ENCODE data around the gene NQO2. TPM values are rescaled to one million over a fixed set of nuclear protein-coding genes. Genes with fewer than 3 reads are reported as not detected.

Gene NQO2
- total and polyA plus RNA-seq, 2 of the 13 experiments (the other 11 are each of a cell fraction or from before 2014, with no cell fraction given), result 32.2 to 56.5 TPM

GRCh38 chr6:2992330-2992979, 7.2 kb upstream of the NQO2 start (continued):
- no peak for TF ChIP-seq AFF4 (CRISPR knock-in tag; IDR thresholded peaks at IDR 0.05)

DNA sequence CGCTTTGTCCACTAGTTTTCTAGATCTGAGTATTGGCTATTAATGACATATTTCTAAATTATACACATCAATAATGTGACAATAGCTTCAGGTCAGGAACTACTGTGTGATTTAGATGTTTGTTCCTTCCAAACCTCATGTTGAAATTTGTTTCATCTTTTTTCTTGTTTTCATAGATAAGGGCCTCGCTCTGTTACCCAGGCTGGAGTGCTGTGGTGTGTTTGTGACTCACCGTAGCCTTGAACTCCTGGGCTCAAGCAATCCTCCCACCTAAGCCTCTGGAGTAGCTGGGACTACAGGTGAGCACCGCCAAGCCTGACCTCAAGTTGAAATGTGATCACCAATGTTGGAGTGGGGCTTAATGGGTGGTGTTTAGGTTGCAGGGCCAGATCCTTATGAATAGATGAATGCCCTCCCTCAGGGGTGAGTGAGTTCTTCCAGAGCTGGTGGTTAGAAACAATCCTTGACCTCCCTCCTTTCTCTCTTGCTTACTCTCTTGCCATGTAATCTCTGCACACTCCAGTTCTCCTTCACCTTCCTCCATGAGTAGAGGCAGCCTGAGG, 5.9 kb upstream of the NQO2 start:
- DNase-seq (ENCODE audit: low spot score) (peak; percentile 93), ATAC-seq (peak; percentile 31), FAIRE-seq (peak; percentile 80)
- 19% methylated on average over 4 of the region's 4 CpGs for WGBS (ENCODE audit: low lambda C conversion rate)
- Histone ChIP-seq H3K4me3 (replicated peaks in 1 of 3; ENCODE audit: insufficient read depth in 1 of 3, low read depth in 2 of 3, low read length in 3 of 3) (peak overlapping the region in 1 of 3 experiments; percentile 11; a peak in 1 of 6 replicates), H3K4me2 (ENCODE audit: low read depth, low read length) (peak overlapping the region; percentile 43), H3K4me1 (ENCODE audit: insufficient read depth, low read length) (peaks cover 53% of the 10 kb centered on the region), H4K20me1 (ENCODE audit: insufficient read depth, low read length) (no peaks in the 10 kb centered on the region), H3K27ac (ENCODE audit: extremely low read length, insufficient read depth, low read length) (peak overlapping the region; percentile 22), H3K9me3 (ENCODE audit: low read length) (no peaks in the 10 kb centered on the region), H3K79me2 (ENCODE audit: insufficient read depth, low read length) (no peaks in the 10 kb centered on the region), H2AFZ (ENCODE audit: low read length) (no peak overlapping the region), H3K27me3 (ENCODE audit: control insufficient read depth in 1 of 2, insufficient read depth in 2 of 2, low read length in 2 of 2) (no peaks in the 10 kb centered on the region; a peak in 1 of 5 replicates), H3K9ac (ENCODE audit: insufficient read depth, low read depth, low read length) (no peak overlapping the region), H3K36me3 (replicated peaks in 1 of 2; ENCODE audit: control insufficient read depth in 1 of 2, insufficient read depth in 2 of 2, low read length in 2 of 2) (no peaks in the 10 kb centered on the region)
- BruUV-seq (replicated peaks), result no TSS peak
- ChIA-PET CTCF (ENCODE audit: low intra/inter-chr PET ratio, low total read pairs) (no interaction called here), POLR2A (interaction anchor here (0.9 to 1.4 kb wide), 7 partner anchors 22 to 154 kb away, joined by 3 to 14 read pairs (median 7); partner anchors contain the start of genes SERPINB1 and SERPINB6)
- intact Hi-C loops (cut with micrococcal nuclease; ENCODE audit: unreplicated experiment), result loop anchor here (2.0 kb wide), 1 partner anchor 125 kb away; the partner anchor contains the start of gene BPHL
- in situ Hi-C loops (cut with HindIII; ENCODE audit: extremely low pct_ligation_motif_present, low pct_unique_long_range_greater_than_20kb), result loop anchor here (10.0 kb wide), 1 partner anchor 261 kb away; the partner anchor contains the start of gene PSMG4
- no peak for TF ChIP-seq SCMH1 (CRISPR knock-in tag; IDR thresholded peaks at IDR 0.05; ENCODE audit: borderline replicate concordance)
- TF ChIP-seq SIN3A (IDR thresholded peaks at IDR 0.05; ENCODE audit: borderline replicate concordance, low read depth, low read length), result no peak
- peak; percentile 60; the same call in 1 of the 2 replicates for TF ChIP-seq CBX5 (CRISPR knock-in tag; IDR thresholded peaks at IDR 0.05; ENCODE audit: borderline replicate concordance)
- TF ChIP-seq, protein P1, sequence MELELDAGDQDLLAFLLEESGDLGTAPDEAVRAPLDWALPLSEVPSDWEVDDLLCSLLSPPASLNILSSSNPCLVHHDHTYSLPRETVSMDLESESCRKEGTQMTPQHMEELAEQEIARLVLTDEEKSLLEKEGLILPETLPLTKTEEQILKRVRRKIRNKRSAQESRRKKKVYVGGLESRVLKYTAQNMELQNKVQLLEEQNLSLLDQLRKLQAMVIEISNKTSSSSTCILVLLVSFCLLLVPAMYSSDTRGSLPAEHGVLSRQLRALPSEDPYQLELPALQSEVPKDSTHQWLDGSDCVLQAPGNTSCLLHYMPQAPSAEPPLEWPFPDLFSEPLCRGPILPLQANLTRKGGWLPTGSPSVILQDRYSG (CRISPR knock-in tag; IDR thresholded peaks at IDR 0.05), result no peak
- peak; percentile 77; the same call in 1 of the 2 replicates for TF ChIP-seq FOXK1 (CRISPR knock-in tag; IDR thresholded peaks at IDR 0.05; ENCODE audit: borderline replicate concordance, low read depth)
- peak; percentile 55; the same call in 1 of the 2 replicates for TF ChIP-seq HIVEP1 (CRISPR knock-in tag; IDR thresholded peaks at IDR 0.05)
- TF ChIP-seq ZNF510 (CRISPR knock-in tag; IDR thresholded peaks at IDR 0.05; ENCODE audit: low read depth), result no peak
- TF ChIP-seq ZFP91 (CRISPR knock-in tag; IDR thresholded peaks at IDR 0.05; ENCODE audit: borderline replicate concordance), result no peak
- TF ChIP-seq RFXAP (CRISPR knock-in tag; IDR thresholded peaks at IDR 0.05; ENCODE audit: borderline replicate concordance), result no peak
- no peak for TF ChIP-seq KDM5A (IDR thresholded peaks at IDR 0.05; ENCODE audit: borderline replicate concordance, low read length)
- TF ChIP-seq ZNF34 (CRISPR knock-in tag; IDR thresholded peaks at IDR 0.05; ENCODE audit: borderline replicate concordance), result no peak
- no peak for TF ChIP-seq NBN (conservative IDR thresholded peaks at IDR 0.05)
- TF ChIP-seq NR2F6 (IDR thresholded peaks at IDR 0.05), result peak; percentile 91
- peak; percentile 91 for TF ChIP-seq NR2F6 (CRISPR knock-in tag; IDR thresholded peaks at IDR 0.05)
